Measurements from ENCODE around the gene ZNF521.

Gene ZNF521

DNA sequence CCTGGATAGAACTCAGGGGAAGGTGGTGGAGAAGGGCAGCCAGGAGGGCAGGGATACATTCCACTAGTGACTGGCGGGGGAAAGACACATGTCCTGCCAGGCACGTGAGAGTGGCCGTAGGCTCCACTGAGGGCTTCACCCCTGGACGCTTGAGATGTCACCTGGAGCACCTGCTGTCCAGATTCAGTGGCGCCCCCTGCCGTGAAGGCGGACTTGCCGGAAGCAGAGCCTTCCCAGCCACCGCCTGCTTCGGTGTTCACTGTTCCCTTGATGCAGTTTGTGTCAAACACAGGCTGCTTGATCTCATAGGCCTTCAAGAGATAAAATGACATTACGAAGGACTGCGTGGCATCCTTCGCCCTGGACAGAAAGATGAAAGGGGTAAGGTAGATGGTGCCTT lies 335.3 kb downstream of the ZNF521 start:
- DNase-seq = no peak

DNA sequence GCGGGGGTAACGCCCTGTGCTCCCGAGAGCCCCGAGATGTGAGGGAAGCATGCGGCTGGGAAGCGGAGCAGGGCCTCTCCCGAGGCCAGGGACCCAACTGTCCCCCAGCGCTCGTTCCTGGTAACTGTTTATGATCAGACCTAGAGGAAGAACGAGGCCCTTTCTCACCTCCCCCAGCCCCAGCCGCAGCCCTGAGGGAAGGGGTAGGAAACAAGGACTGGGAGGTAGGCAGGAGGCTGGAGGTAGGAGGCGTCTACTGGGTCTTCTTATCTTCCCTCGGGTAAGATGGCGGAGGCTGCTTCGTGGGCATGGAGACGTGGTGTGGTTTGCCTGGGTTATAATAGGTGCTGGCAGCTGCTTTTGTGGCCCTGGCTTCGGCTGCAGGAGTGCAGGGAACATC lies 335.8 kb downstream of the ZNF521 start:
- DNase-seq = no peak
